Osteocyte (in vitro differentiated cells): ENCODE data around the gene NDFIP1. TPM values are rescaled to one million over a fixed set of nuclear protein-coding genes. Genes with fewer than 3 reads are reported as not detected.

Experiments
- DNase-seq: peaks from one replicate; pipeline ENCODE4 v3.0.0; 2021; ENCODE audit warnings: mixed read lengths; ENCODE audit not compliant: unreplicated experiment; ENCODE audit errors: extremely low spot score
- H3K27ac Mint-ChIP-seq: one replicate; pipeline ENCODE4 v1.8.0; 2021; ENCODE audit warnings: mild to moderate bottlenecking, mixed read lengths; ENCODE audit not compliant: unreplicated experiment
- H3K27me3 Mint-ChIP-seq: one replicate; pipeline ENCODE4 v1.8.0; 2021; ENCODE audit warnings: mixed read lengths; ENCODE audit not compliant: unreplicated experiment
- H3K36me3 Mint-ChIP-seq: one replicate; pipeline ENCODE4 v1.8.0; 2021; ENCODE audit warnings: mixed read lengths; ENCODE audit not compliant: unreplicated experiment
- H3K4me1 Mint-ChIP-seq: one replicate; pipeline ENCODE4 v1.8.0; 2021; ENCODE audit warnings: mixed read lengths; ENCODE audit not compliant: unreplicated experiment
- H3K4me3 Mint-ChIP-seq: one replicate; pipeline ENCODE4 v1.8.0; 2021; ENCODE audit warnings: mild to moderate bottlenecking, moderate library complexity, mixed read lengths; ENCODE audit not compliant: unreplicated experiment
- H3K9me3 Mint-ChIP-seq: one replicate; pipeline ENCODE4 v1.8.0; 2021; ENCODE audit warnings: mixed read lengths; ENCODE audit not compliant: unreplicated experiment
- total RNA-seq: library from RNA; stranded (reverse); gene quantifications from 2 replicates; pipeline ENCODE4 v1.2.1, GENCODE V29; 2021
- TF ChIP-seq, protein P1 (sequence below): fragments of 200-600 bp; sonication (generic); IDR thresholded peaks from 2 replicates; pipeline ENCODE4 v1.5.0; 2021; ENCODE audit warnings: antibody characterized with exemption, mild to moderate bottlenecking, moderate library complexity

NDFIP1 gene
- total RNA-seq, 1 donor from 2014 or later = 62.7 TPM

DNA sequence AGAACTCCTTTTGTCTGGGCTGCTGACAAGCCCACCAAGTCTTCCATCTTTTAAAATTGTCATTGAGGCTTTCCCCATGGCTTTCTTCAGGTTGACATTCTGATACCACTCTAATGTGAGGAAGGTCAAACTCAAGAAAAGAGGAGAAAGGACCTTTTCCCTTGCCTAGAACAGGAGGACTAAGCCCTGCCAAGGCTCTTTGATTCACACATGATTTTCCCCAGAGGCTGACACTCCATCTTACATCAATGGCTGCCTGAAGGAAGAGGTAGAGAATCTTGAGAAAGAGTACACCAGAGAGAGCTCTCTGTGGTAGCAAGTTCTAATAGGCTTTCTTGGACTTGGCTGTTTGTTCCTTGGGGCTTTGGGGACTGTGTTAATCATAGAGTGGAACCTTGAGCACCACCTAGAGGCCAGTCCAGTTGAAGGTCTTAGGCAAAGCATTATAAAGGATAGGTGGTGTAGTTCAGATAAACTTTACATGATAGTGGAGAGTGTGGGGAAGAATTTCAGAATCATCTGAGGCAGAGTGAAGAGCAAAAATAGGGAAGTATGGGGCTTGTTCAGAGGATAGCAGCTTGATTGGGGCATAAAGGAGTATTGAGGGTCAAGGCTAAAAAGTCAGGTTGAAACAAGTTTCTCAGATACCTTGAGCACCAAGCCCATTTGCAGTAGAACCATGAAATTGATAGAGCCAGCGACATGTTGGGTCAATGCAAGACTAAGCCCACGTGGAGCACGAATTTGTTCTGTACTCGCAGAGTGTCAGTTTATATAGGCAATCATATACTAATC, 36.7 kb downstream of the NDFIP1 start:
- no peaks in the 10 kb centered on the region for H3K9me3 Mint-ChIP-seq
- no peaks in the 10 kb centered on the region for H3K4me1 Mint-ChIP-seq

DNA sequence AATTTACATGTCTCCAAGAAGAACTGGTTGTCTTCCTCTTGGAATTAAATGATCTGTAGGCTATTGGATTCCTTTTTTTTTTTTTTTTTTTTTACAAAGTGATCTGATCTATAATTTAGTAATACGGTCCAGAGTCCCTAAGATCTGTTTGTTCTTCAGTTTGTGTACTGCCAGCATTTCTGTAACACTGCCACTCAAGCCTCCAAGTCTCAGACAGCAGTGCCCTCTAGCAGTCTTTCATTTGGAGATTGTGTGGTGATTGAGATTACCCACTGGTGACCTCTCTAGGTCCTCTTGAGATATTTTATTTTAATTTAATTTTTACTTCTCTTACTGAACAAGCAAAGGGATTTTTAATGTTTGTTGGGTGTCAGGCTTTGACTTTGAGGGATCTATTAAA, 40.8 kb downstream of the NDFIP1 start:
- Mint-ChIP-seq H3K4me3 (no peak overlapping the region), H3K27ac (no peak overlapping the region), H3K4me1 (no peaks in the 10 kb centered on the region), H3K36me3 (peaks cover 29% of the 10 kb centered on the region), H3K27me3 (no peaks in the 10 kb centered on the region), H3K9me3 (no peaks in the 10 kb centered on the region)
- TF ChIP-seq, protein P1, sequence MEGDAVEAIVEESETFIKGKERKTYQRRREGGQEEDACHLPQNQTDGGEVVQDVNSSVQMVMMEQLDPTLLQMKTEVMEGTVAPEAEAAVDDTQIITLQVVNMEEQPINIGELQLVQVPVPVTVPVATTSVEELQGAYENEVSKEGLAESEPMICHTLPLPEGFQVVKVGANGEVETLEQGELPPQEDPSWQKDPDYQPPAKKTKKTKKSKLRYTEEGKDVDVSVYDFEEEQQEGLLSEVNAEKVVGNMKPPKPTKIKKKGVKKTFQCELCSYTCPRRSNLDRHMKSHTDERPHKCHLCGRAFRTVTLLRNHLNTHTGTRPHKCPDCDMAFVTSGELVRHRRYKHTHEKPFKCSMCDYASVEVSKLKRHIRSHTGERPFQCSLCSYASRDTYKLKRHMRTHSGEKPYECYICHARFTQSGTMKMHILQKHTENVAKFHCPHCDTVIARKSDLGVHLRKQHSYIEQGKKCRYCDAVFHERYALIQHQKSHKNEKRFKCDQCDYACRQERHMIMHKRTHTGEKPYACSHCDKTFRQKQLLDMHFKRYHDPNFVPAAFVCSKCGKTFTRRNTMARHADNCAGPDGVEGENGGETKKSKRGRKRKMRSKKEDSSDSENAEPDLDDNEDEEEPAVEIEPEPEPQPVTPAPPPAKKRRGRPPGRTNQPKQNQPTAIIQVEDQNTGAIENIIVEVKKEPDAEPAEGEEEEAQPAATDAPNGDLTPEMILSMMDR = no peak
- DNase-seq = no peak

More for the DNA sequence above, 36.7 kb downstream of the NDFIP1 start:
- no peak for DNase-seq
- TF ChIP-seq, protein P1 = peak; percentile 76
- Mint-ChIP-seq H3K27me3 (no peaks in the 10 kb centered on the region), H3K36me3 (peaks cover 36% of the 10 kb centered on the region), H3K4me3 (no peak overlapping the region), H3K27ac (no peak overlapping the region)

DNA sequence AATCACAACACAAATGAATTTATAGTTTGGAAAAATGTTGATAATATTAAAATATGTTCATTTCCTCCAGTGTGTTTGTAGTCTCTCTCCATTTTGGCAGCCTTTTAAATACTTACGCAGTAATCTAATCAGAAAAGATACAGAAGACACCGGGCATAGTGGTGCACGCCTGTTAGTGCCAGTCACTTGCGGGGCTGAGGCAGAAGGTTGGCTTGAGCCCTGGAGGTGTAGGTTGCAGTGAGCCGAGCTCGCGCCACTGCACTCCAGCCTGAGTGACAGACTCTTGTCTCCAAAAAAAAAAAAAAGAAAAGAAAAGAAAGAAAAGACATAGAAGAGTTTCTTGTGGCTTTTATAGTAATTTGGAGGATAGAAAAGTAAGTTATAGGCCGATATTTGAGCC, 41.9 kb downstream of the NDFIP1 start:
- no peaks in the 10 kb centered on the region for H3K9me3 Mint-ChIP-seq
- no peak overlapping the region for H3K4me3 Mint-ChIP-seq
- H3K36me3 Mint-ChIP-seq = peaks cover 33% of the 10 kb centered on the region
- TF ChIP-seq, protein P1 = no peak
- no peaks in the 10 kb centered on the region for H3K27me3 Mint-ChIP-seq
- DNase-seq = no peak
- peak overlapping the region; percentile 44 for H3K27ac Mint-ChIP-seq
- no peaks in the 10 kb centered on the region for H3K4me1 Mint-ChIP-seq

DNA sequence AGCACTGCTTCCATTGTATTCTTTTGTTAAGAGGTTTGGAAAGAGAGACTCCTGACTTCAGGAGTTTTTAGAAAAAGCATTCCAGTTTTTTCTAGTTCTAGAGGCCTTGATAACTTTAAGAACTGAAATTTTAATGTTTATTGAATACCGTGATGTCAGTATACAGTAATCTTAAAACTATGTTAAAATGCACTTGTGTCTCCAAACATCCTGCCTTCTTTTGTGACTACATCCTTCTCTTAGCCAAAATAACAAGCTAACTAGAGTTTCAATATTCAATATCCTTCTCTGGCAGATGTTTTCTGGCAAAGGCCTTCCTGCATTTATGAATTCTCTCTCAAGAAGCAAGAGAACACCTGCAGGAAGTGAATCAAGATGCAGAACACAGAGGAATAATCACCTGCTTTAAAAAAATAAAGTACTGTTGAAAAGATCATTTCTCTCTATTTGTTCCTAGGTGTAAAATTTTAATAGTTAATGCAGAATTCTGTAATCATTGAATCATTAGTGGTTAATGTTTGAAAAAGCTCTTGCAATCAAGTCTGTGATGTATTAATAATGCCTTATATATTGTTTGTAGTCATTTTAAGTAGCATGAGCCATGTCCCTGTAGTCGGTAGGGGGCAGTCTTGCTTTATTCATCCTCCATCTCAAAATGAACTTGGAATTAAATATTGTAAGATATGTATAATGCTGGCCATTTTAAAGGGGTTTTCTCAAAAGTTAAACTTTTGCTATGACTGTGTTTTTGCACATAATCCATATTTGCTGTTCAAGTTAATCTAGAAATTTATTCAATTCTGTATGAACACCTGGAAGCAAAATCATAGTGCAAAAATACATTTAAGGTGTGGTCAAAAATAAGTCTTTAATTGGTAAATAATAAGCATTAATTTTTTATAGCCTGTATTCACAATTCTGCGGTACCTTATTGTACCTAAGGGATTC, 43.1 kb downstream of the NDFIP1 start:
- Mint-ChIP-seq H3K4me3 (no peak overlapping the region), H3K4me1 (no peaks in the 10 kb centered on the region), H3K27me3 (no peaks in the 10 kb centered on the region), H3K27ac (no peak overlapping the region), H3K36me3 (peaks cover 31% of the 10 kb centered on the region), H3K9me3 (no peaks in the 10 kb centered on the region)
- TF ChIP-seq, protein P1 = peak; percentile 85
- no peak for DNase-seq

DNA sequence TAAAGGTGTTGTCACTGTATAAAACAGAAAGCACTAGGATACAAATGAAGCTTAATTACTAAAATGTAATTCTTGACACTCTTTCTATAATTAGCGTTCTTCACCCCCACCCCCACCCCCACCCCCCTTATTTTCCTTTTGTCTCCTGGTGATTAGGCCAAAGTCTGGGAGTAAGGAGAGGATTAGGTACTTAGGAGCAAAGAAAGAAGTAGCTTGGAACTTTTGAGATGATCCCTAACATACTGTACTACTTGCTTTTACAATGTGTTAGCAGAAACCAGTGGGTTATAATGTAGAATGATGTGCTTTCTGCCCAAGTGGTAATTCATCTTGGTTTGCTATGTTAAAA, 43.8 kb downstream of the NDFIP1 start:
- DNase-seq = no peak
- Mint-ChIP-seq H3K27me3 (no peaks in the 10 kb centered on the region), H3K4me1 (no peaks in the 10 kb centered on the region), H3K27ac (no peak overlapping the region), H3K36me3 (peaks cover 26% of the 10 kb centered on the region), H3K9me3 (no peaks in the 10 kb centered on the region), H3K4me3 (no peak overlapping the region)
- TF ChIP-seq, protein P1 = no peak
